HepG2 (cell line): ENCODE data around the gene LTV1. TPM values are rescaled to one million over a fixed set of nuclear protein-coding genes. Genes with fewer than 3 reads are reported as not detected.

ENCODE experiments used
- ATAC-seq: fragments of 200-7000 bp; cut with Tn5 transposase; 3 replicates; pipeline ENCODE4 v1.9.1; 2020; ENCODE audit warnings: mild to moderate bottlenecking, moderate library complexity
- BruUV-seq: library from RNA; stranded (reverse); fragments of 400-500 nt; replicated peaks from 2 replicates; lab custom pipeline; 2021; lab: Mats Ljungman, UMichigan
- CTCF ChIA-PET: fragments of 300-600 bp; formaldehyde crosslinking; extraction: SDS; loops from one replicate; lab custom pipeline; 2021; ENCODE audit warnings: low total read pairs, inconsistent platforms, low intra/inter-chr PET ratio; lab: Yijun Ruan, JAX
- POLR2A ChIA-PET: fragments of 350-600 bp; sonication (Branson Sonifier 250); formaldehyde crosslinking; loops from one replicate; lab custom pipeline; 2020; ENCODE audit warnings: antibody characterized with exemption, inconsistent platforms; lab: Yijun Ruan, JAX
- DNase-seq: peaks from one replicate; pipeline ENCODE4 v3.0.0-alpha.2; 2015; ENCODE audit warnings: low spot score
- FAIRE-seq: peaks from 3 replicates; lab custom pipeline; 2011; peaks lifted over from hg19 to GRCh38; lab: Jason Lieb, UNC
- H2AFZ ChIP-seq: one replicate; pipeline ENCODE4 v1.6.1; 2011; ENCODE audit warnings: low read length, inconsistent platforms
- H3K27ac ChIP-seq: fragments of 300-600 bp; 3 replicates; pipeline ENCODE4 v1.8.0; 2011; ENCODE audit warnings: mixed run types, mild to moderate bottlenecking, mixed read lengths, low read length, inconsistent platforms; ENCODE audit not compliant: insufficient read depth; ENCODE audit errors: extremely low read length
- H3K27me3 ChIP-seq, 2 experiments: fragments of 200-600 bp in 1 of 2; 2 replicates in 1 of 2; 3 replicates in 1 of 2; pipeline versions ENCODE4 v1.6.0 to v1.8.0; 2011; ENCODE audit warnings: low read length in 2 of 2, mild to moderate bottlenecking in 2 of 2, moderate library complexity in 2 of 2, inconsistent platforms in 1 of 2; ENCODE audit not compliant: insufficient read depth in 2 of 2, control insufficient read depth in 1 of 2
- H3K36me3 ChIP-seq, 2 experiments: fragments of 200-600 bp in 1 of 2; replicated peaks in 1 of 2; 2 replicates in 1 of 2; 3 replicates in 1 of 2; pipeline versions ENCODE4 v1.5.1 to v1.8.0; 2011; ENCODE audit warnings: low read length in 2 of 2, inconsistent platforms in 1 of 2; ENCODE audit not compliant: insufficient read depth in 2 of 2, control insufficient read depth in 1 of 2
- H3K4me1 ChIP-seq: 2 replicates; pipeline ENCODE4 v1.5.1; 2012; ENCODE audit warnings: low read length, inconsistent platforms; ENCODE audit not compliant: insufficient read depth
- H3K4me2 ChIP-seq: 2 replicates; pipeline ENCODE4 v1.6.0; 2011; ENCODE audit warnings: low read depth, low read length, inconsistent platforms
- H3K4me3 ChIP-seq, 3 experiments: fragments of 200-600 bp in 1 of 3; sonication (generic), shearing (Covaris generic) in 1 of 3; replicated peaks in 1 of 3; 2 replicates each; pipeline ENCODE4 v1.5.1; 2011 to 2016; ENCODE audit warnings: low read length in 3 of 3, inconsistent platforms in 2 of 3, low read depth in 2 of 3, mild to moderate bottlenecking in 2 of 3, control low read depth in 1 of 3, mixed read lengths in 1 of 3; ENCODE audit not compliant: insufficient read depth in 1 of 3
- H3K79me2 ChIP-seq: one replicate; pipeline ENCODE4 v1.6.1; 2011; ENCODE audit warnings: low read length, inconsistent platforms; ENCODE audit not compliant: insufficient read depth
- H3K9ac ChIP-seq: 2 replicates; pipeline ENCODE4 v1.6.0; 2011; ENCODE audit warnings: mild to moderate bottlenecking, low read depth, low read length, inconsistent platforms; ENCODE audit not compliant: insufficient read depth
- H3K9me3 ChIP-seq: 2 replicates; pipeline ENCODE4 v1.5.1; 2012; ENCODE audit warnings: mild to moderate bottlenecking, low read length
- H4K20me1 ChIP-seq: 2 replicates; pipeline ENCODE4 v1.6.0; 2011; ENCODE audit warnings: inconsistent platforms, mild to moderate bottlenecking, low read length, moderate library complexity; ENCODE audit not compliant: insufficient read depth
- POLR2AphosphoS5 ChIP-seq: IDR thresholded peaks from 2 replicates; pipeline ENCODE4 v1.6.1; 2012; ENCODE audit warnings: low read depth, low read length
- RORA ChIP-seq: sonication (generic); formaldehyde crosslinking; IDR thresholded peaks from 2 replicates; pipeline ENCODE4 v1.5.0; 2020; ENCODE audit warnings: mild to moderate bottlenecking, missing genetic modification reagents, moderate library complexity
- ZFP1 ChIP-seq: IDR thresholded peaks from 2 replicates; pipeline ENCODE4 v1.6.1; 2016
- ZNF430 ChIP-seq: sonication (generic); formaldehyde crosslinking; IDR thresholded peaks from 2 replicates; pipeline ENCODE4 v1.9.0; 2021; ENCODE audit warnings: mild to moderate bottlenecking, missing genetic modification reagents
- ZNF710 ChIP-seq: sonication (generic); formaldehyde crosslinking; IDR thresholded peaks from 2 replicates; pipeline ENCODE4 v1.5.0; 2020; ENCODE audit warnings: mild to moderate bottlenecking, missing genetic modification reagents, borderline replicate concordance
- ZXDC ChIP-seq: sonication (generic); formaldehyde crosslinking; IDR thresholded peaks from 2 replicates; pipeline ENCODE4 v1.5.0; 2020; ENCODE audit warnings: mild to moderate bottlenecking, missing genetic modification reagents
- WGBS: methylation state at CpG from one replicate; pipeline ENCODE4 v1.1.6; 2017; ENCODE audit warnings: low lambda C conversion rate; 5-methylcytosine and 5-hydroxymethylcytosine counted together
- in situ Hi-C: cut with HindIII; loops from 2 replicates; pipeline ENCODE4 v1.10.0; 2017; ENCODE audit warnings: low pct_unique_long_range_greater_than_20kb; ENCODE audit not compliant: extremely low pct_ligation_motif_present
- intact Hi-C: fragments of 100-400 bp; cut with micrococcal nuclease; formaldehyde crosslinking; loops from one replicate; pipeline ENCODE4 v1.10.0; 2022; ENCODE audit not compliant: unreplicated experiment
- polyA plus RNA-seq, 8 experiments: library from polyadenylated mRNA; depleted of rRNA in 3 of 8; stranded (reverse) in 7 of 8; unstranded in 1 of 8; fragments of >200 nt; fragmentation: Illumina TruSeq in 4 of 8; extraction: Trizol in 4 of 8; gene quantifications; 2 replicates each; pipeline versions ENCODE4 v1.2.1 to v1.2.3, GENCODE V29; 2011 to 2016; ENCODE audit warnings: low read depth in 4 of 8, missing spikeins in 1 of 8, mixed read lengths in 1 of 8; ENCODE audit not compliant: insufficient read depth in 1 of 8
- total RNA-seq, 5 experiments: library from RNA; depleted of rRNA; stranded (reverse); fragments of >200 nt; fragmentation: Illumina TruSeq; extraction: Trizol; gene quantifications; 2 replicates each; pipeline ENCODE4 v1.2.3, GENCODE V29; 2016; ENCODE audit warnings: low read depth in 1 of 5

LTV1 gene
- total and polyA plus RNA-seq, 2 of the 13 experiments (the other 11 are each of a cell fraction or from before 2014, with no cell fraction given) = 21.1 to 85.8 TPM

- 74% methylated on average over 4 of the region's 4 CpGs for WGBS
- CTCF ChIA-PET = no interaction called here
- H3K4me2 ChIP-seq = no peak overlapping the region
- TF ChIP-seq ZNF430 (CRISPR knock-in tag) = no peak
- no peak for TF ChIP-seq RORA (CRISPR knock-in tag)
- no peak for TF ChIP-seq ZNF710 (CRISPR knock-in tag)
- TF ChIP-seq ZFP1 (CRISPR knock-in tag) = no peak
- TF ChIP-seq POLR2AphosphoS5 = no peak
- TF ChIP-seq ZXDC (CRISPR knock-in tag) = no peak
- FAIRE-seq (no peak), ATAC-seq (no peak), DNase-seq (no peak)
- H3K4me1 ChIP-seq = no peaks in the 10 kb centered on the region
- no peaks in the 10 kb centered on the region for H3K27me3 ChIP-seq
- no TSS peak for BruUV-seq
- in situ Hi-C loops = no loop called here
- H3K27ac ChIP-seq = no peak overlapping the region
- no peaks in the 10 kb centered on the region for H3K79me2 ChIP-seq
- H3K4me3 ChIP-seq = no peak overlapping the region
- H3K9me3 ChIP-seq = no peaks in the 10 kb centered on the region
- intact Hi-C loops = no loop called here
- no peak overlapping the region for H3K9ac ChIP-seq
- H2AFZ ChIP-seq = no peak overlapping the region
- POLR2A ChIA-PET = no interaction called here
- H4K20me1 ChIP-seq = no peaks in the 10 kb centered on the region
- peaks cover 7 to 16% of the 10 kb centered on the region in 2 experiments; a peak in 4 of 5 replicates for H3K36me3 ChIP-seq
Observed at GRCh38 chr6:143804835-143805239, 38.3 kb upstream of the LTV1 start.
